ENCODE measurements around the gene KIF16B.

The KIF16B gene

DNA sequence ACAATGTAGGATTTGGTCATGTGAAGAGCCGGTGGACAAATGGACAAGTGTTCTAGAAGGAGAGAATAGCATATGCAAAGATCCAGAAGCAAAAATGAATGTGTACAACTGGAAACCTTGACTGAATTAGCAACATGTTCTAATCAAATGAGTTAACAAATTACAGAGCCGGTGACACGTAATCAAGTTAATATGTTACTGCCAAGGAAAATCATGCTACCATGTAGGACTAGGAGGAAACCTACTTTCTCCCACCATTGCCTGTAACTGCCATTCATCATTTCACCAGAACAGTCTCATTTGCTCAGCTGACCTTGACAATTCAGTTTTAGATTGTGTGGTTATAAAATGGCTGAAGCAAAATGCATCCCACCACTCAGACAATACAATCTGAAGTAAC, 179.4 kb downstream of the KIF16B start:
- no peak overlapping the region for H3K4me3 ChIP-seq (ENCODE audit: low read depth, low read length)
- peaks cover 0 to 1% of the 10 kb centered on the region in 2 experiments; a peak in 1 of 3 replicates for H3K36me3 ChIP-seq (ENCODE audit: control insufficient read depth in 2 of 2, insufficient read depth in 1 of 2, low read length in 2 of 2)
- H3K27ac ChIP-seq (ENCODE audit: extremely low read depth, low read depth, low read length) = no peak overlapping the region
- H3K4me1 ChIP-seq (ENCODE audit: control insufficient read depth, insufficient read depth, low read length) = no peaks in the 10 kb centered on the region
- H3K9me3 ChIP-seq (ENCODE audit: control insufficient read depth, insufficient read depth, low read depth, low read length) = no peaks in the 10 kb centered on the region
- TF ChIP-seq, protein P1, sequence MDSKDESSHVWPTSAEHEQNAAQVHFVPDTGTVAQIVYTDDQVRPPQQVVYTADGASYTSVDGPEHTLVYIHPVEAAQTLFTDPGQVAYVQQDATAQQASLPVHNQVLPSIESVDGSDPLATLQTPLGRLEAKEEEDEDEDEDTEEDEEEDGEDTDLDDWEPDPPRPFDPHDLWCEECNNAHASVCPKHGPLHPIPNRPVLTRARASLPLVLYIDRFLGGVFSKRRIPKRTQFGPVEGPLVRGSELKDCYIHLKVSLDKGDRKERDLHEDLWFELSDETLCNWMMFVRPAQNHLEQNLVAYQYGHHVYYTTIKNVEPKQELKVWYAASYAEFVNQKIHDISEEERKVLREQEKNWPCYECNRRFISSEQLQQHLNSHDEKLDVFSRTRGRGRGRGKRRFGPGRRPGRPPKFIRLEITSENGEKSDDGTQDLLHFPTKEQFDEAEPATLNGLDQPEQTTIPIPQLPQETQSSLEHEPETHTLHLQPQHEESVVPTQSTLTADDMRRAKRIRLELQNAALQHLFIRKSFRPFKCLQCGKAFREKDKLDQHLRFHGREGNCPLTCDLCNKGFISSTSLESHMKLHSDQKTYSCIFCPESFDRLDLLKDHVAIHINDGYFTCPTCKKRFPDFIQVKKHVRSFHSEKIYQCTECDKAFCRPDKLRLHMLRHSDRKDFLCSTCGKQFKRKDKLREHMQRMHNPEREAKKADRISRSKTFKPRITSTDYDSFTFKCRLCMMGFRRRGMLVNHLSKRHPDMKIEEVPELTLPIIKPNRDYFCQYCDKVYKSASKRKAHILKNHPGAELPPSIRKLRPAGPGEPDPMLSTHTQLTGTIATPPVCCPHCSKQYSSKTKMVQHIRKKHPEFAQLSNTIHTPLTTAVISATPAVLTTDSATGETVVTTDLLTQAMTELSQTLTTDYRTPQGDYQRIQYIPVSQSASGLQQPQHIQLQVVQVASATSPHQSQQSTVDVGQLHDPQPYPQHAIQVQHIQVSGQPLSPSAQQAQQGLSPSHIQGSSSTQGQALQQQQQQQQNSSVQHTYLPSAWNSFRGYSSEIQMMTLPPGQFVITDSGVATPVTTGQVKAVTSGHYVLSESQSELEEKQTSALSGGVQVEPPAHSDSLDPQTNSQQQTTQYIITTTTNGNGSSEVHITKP (tag by site-specific recombination; IDR thresholded peaks at IDR 0.05) = no peak
- TF ChIP-seq ZBTB21 (tag by site-specific recombination; IDR thresholded peaks at IDR 0.05) = no peak
- TF ChIP-seq, protein P2, sequence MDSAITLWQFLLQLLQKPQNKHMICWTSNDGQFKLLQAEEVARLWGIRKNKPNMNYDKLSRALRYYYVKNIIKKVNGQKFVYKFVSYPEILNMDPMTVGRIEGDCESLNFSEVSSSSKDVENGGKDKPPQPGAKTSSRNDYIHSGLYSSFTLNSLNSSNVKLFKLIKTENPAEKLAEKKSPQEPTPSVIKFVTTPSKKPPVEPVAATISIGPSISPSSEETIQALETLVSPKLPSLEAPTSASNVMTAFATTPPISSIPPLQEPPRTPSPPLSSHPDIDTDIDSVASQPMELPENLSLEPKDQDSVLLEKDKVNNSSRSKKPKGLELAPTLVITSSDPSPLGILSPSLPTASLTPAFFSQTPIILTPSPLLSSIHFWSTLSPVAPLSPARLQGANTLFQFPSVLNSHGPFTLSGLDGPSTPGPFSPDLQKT (IDR thresholded peaks at IDR 0.05; ENCODE audit: borderline replicate concordance, low read depth, low read length) = no peak
- TF ChIP-seq, protein P3, sequence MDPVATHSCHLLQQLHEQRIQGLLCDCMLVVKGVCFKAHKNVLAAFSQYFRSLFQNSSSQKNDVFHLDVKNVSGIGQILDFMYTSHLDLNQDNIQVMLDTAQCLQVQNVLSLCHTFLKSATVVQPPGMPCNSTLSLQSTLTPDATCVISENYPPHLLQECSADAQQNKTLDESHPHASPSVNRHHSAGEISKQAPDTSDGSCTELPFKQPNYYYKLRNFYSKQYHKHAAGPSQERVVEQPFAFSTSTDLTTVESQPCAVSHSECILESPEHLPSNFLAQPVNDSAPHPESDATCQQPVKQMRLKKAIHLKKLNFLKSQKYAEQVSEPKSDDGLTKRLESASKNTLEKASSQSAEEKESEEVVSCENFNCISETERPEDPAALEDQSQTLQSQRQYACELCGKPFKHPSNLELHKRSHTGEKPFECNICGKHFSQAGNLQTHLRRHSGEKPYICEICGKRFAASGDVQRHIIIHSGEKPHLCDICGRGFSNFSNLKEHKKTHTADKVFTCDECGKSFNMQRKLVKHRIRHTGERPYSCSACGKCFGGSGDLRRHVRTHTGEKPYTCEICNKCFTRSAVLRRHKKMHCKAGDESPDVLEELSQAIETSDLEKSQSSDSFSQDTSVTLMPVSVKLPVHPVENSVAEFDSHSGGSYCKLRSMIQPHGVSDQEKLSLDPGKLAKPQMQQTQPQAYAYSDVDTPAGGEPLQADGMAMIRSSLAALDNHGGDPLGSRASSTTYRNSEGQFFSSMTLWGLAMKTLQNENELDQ (tag by site-specific recombination; IDR thresholded peaks at IDR 0.05; ENCODE audit: low read depth) = no peak
- TF ChIP-seq, protein P4, sequence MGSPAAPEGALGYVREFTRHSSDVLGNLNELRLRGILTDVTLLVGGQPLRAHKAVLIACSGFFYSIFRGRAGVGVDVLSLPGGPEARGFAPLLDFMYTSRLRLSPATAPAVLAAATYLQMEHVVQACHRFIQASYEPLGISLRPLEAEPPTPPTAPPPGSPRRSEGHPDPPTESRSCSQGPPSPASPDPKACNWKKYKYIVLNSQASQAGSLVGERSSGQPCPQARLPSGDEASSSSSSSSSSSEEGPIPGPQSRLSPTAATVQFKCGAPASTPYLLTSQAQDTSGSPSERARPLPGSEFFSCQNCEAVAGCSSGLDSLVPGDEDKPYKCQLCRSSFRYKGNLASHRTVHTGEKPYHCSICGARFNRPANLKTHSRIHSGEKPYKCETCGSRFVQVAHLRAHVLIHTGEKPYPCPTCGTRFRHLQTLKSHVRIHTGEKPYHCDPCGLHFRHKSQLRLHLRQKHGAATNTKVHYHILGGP (tag by site-specific recombination; IDR thresholded peaks at IDR 0.05) = no peak
- no peak for TF ChIP-seq GLI4 (tag by site-specific recombination; IDR thresholded peaks at IDR 0.05)
- TF ChIP-seq, protein P5, sequence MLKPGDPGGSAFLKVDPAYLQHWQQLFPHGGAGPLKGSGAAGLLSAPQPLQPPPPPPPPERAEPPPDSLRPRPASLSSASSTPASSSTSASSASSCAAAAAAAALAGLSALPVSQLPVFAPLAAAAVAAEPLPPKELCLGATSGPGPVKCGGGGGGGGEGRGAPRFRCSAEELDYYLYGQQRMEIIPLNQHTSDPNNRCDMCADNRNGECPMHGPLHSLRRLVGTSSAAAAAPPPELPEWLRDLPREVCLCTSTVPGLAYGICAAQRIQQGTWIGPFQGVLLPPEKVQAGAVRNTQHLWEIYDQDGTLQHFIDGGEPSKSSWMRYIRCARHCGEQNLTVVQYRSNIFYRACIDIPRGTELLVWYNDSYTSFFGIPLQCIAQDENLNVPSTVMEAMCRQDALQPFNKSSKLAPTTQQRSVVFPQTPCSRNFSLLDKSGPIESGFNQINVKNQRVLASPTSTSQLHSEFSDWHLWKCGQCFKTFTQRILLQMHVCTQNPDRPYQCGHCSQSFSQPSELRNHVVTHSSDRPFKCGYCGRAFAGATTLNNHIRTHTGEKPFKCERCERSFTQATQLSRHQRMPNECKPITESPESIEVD (tag by site-specific recombination; IDR thresholded peaks at IDR 0.05) = no peak
- TF ChIP-seq, protein P6, sequence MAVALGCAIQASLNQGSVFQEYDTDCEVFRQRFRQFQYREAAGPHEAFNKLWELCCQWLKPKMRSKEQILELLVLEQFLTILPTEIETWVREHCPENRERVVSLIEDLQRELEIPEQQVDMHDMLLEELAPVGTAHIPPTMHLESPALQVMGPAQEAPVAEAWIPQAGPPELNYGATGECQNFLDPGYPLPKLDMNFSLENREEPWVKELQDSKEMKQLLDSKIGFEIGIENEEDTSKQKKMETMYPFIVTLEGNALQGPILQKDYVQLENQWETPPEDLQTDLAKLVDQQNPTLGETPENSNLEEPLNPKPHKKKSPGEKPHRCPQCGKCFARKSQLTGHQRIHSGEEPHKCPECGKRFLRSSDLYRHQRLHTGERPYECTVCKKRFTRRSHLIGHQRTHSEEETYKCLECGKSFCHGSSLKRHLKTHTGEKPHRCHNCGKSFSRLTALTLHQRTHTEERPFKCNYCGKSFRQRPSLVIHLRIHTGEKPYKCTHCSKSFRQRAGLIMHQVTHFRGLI (tag by site-specific recombination; IDR thresholded peaks at IDR 0.05) = no peak
- ChIA-PET CTCF (no interaction called here), POLR2A (no interaction called here)

DNA sequence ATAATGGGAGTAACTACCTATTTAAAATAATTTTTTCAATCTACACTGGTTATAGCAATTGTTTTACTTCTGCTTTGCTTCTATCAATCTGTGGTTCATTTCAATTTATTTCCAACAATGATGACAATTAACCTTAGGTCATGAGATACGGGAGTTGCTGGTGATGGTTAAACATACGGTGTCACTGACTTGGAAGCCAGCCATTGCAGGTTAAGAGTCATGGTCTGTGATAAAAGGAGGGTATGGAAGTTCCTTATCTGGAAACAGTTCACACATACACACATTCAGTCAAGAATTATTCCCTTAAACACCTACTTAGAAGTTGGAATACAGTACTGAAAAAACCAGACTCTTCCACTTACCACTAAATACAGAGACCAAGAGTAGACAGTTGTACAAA, 180.0 kb downstream of the KIF16B start:
- CTCF ChIA-PET = no interaction called here
- no peaks in the 10 kb centered on the region for H3K4me1 ChIP-seq (ENCODE audit: control insufficient read depth, insufficient read depth, low read length)
- TF ChIP-seq FEZF1 (tag by site-specific recombination; IDR thresholded peaks at IDR 0.05) (no peak), ZNF324 (tag by site-specific recombination; IDR thresholded peaks at IDR 0.05) (no peak), ZNF530 (tag by site-specific recombination; IDR thresholded peaks at IDR 0.05; ENCODE audit: low read depth) (no peak), IKZF3 (tag by site-specific recombination; IDR thresholded peaks at IDR 0.05) (no peak), ZNF548 (tag by site-specific recombination; IDR thresholded peaks at IDR 0.05) (no peak), ZBTB20 (tag by site-specific recombination; IDR thresholded peaks at IDR 0.05) (no peak)
- TF ChIP-seq, protein P7, sequence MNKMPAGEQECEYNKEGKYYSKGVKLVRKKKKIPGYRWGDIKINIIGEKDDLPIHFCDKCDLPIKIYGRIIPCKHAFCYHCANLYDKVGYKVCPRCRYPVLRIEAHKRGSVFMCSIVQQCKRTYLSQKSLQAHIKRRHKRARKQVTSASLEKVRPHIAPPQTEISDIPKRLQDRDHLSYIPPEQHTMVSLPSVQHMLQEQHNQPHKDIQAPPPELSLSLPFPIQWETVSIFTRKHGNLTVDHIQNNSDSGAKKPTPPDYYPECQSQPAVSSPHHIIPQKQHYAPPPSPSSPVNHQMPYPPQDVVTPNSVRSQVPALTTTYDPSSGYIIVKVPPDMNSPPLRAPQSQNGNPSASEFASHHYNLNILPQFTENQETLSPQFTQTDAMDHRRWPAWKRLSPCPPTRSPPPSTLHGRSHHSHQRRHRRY (tag by site-specific recombination; IDR thresholded peaks at IDR 0.05) = no peak
- TF ChIP-seq, protein P8, sequence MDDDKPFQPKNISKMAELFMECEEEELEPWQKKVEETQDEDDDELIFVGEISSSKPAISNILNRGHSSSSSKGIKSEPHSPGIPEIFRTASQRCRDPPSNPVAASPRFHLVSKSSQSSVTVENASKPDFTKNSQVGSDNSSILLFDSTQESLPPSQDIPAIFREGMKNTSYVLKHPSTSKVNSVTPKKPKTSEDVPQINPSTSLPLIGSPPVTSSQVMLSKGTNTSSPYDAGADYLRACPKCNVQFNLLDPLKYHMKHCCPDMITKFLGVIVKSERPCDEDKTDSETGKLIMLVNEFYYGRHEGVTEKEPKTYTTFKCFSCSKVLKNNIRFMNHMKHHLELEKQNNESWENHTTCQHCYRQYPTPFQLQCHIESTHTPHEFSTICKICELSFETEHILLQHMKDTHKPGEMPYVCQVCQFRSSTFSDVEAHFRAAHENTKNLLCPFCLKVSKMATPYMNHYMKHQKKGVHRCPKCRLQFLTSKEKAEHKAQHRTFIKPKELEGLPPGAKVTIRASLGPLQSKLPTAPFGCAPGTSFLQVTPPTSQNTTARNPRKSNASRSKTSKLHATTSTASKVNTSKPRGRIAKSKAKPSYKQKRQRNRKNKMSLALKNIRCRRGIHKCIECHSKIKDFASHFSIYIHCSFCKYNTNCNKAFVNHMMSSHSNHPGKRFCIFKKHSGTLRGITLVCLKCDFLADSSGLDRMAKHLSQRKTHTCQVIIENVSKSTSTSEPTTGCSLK (tag by site-specific recombination; IDR thresholded peaks at IDR 0.05) = no peak
- TF ChIP-seq, protein P9, sequence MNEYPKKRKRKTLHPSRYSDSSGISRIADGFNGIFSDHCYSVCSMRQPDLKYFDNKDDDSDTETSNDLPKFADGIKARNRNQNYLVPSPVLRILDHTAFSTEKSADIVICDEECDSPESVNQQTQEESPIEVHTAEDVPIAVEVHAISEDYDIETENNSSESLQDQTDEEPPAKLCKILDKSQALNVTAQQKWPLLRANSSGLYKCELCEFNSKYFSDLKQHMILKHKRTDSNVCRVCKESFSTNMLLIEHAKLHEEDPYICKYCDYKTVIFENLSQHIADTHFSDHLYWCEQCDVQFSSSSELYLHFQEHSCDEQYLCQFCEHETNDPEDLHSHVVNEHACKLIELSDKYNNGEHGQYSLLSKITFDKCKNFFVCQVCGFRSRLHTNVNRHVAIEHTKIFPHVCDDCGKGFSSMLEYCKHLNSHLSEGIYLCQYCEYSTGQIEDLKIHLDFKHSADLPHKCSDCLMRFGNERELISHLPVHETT (tag by site-specific recombination; IDR thresholded peaks at IDR 0.05) = no peak

More for the DNA sequence above, 180.0 kb downstream of the KIF16B start:
- peaks cover 0 to 3% of the 10 kb centered on the region in 2 experiments; a peak in 1 of 3 replicates for H3K36me3 ChIP-seq (ENCODE audit: control insufficient read depth in 2 of 2, insufficient read depth in 1 of 2, low read length in 2 of 2)
- H3K9me3 ChIP-seq (ENCODE audit: control insufficient read depth, insufficient read depth, low read depth, low read length) = no peaks in the 10 kb centered on the region
- POLR2A ChIA-PET = no interaction called here
- H3K4me3 ChIP-seq (ENCODE audit: low read depth, low read length) = no peak overlapping the region
- no peak overlapping the region for H3K27ac ChIP-seq (ENCODE audit: extremely low read depth, low read depth, low read length)

All from HEK293 (cell line).